ENCODE data around the gene GRID1. TPM values are rescaled to one million over a fixed set of nuclear protein-coding genes. Genes with fewer than 3 reads are reported as not detected.

The GRID1 gene
- total and polyA plus RNA-seq, 10 of the 15 experiments (the other 5 are each of a cell fraction or from before 2014, with no cell fraction given): 0.04 to 0.62 (median 0.08) TPM; not detected in 5

- ChIA-PET RAD21 (ENCODE audit: unreplicated experiment) (interaction anchor here (1.3 to 4.7 kb wide), 3 partner anchors 10 to 56 kb away, joined by 4 to 155 read pairs (median 15); no protein-coding TSS in a partner anchor), CTCF (interaction anchor here (1.3 to 5.7 kb wide), 4 partner anchors 9 to 177 kb away, joined by 5 to 77 read pairs (median 28); no protein-coding TSS in a partner anchor), SMC1A (ENCODE audit: uncharacterized antibody, unreplicated experiment) (interaction anchor here (0.8 to 9.9 kb wide), 4 partner anchors 9 to 58 kb away, joined by 3 to 129 read pairs (median 4); no protein-coding TSS in a partner anchor), POLR2A (interaction anchor here (0.7 to 5.7 kb wide), 4 partner anchors 10 to 118 kb away, joined by 3 to 110 read pairs (median 30); partner anchors contain the start of gene WAPL)
- H2AFZ ChIP-seq (ENCODE audit: control insufficient read depth, low read depth, low read length): no peak overlapping the region
- no peak for FAIRE-seq
- ATAC-seq: no peak
- intact Hi-C loops (cut with micrococcal nuclease; ENCODE audit: unreplicated experiment): no loop called here
- H3K4me3 ChIP-seq: no peak overlapping the region
- peaks cover 14% of the 10 kb centered on the region for H3K79me2 ChIP-seq (ENCODE audit: control insufficient read depth, insufficient read depth, low read length)
- H3K4me2 ChIP-seq (ENCODE audit: control insufficient read depth, insufficient read depth): peak overlapping the region; percentile 2; the same call in 1 of the 2 replicates
- H3K27me3 ChIP-seq (replicated peaks in 1 of 2; ENCODE audit: control insufficient read depth in 2 of 2, insufficient read depth in 2 of 2, low read length in 1 of 2): no peaks in the 10 kb centered on the region
- no peak overlapping the region for H3K9ac ChIP-seq (ENCODE audit: control insufficient read depth, insufficient read depth, low read length)
- no peaks in the 10 kb centered on the region for H3K36me3 ChIP-seq (ENCODE audit: control insufficient read depth in 2 of 2, insufficient read depth in 2 of 2, low read length in 1 of 2)
- H3K27ac ChIP-seq (ENCODE audit: control insufficient read depth, insufficient read depth): no peak overlapping the region
- no peaks in the 10 kb centered on the region for H3K9me3 ChIP-seq (replicated peaks; ENCODE audit: control insufficient read depth, insufficient read depth, low read length)
- in situ Hi-C loops (cut with MboI): no loop called here
- no peaks in the 10 kb centered on the region for H4K20me1 ChIP-seq (ENCODE audit: control insufficient read depth, insufficient read depth)
- no peak for DNase-seq (ENCODE audit: low read depth, low spot score)
- peaks cover 10% of the 10 kb centered on the region for H3K4me1 ChIP-seq (ENCODE audit: control insufficient read depth, insufficient read depth, low read length)
- TF ChIP-seq NKRF (conservative IDR thresholded peaks at IDR 0.05): no peak
- 0 out of 2 replicates have a peak, but pooled peaks have one; percentile 39 for TF ChIP-seq PKNOX1 (IDR thresholded peaks at IDR 0.05)
- no TSS peak for BruUV-seq (replicated peaks)
- WGBS (ENCODE audit: insufficient coverage, insufficient replicate concordance, low lambda C conversion rate, missing lambda C conversion rate): 65% methylated on average over 6 of the region's 6 CpGs
Observed at GRCh38 chr10:86403183-86403797, 36.7 kb upstream of the GRID1 start.
